Pancreas (tissue), 10 donors: ENCODE measurements around the gene RTEL1. TPM values are rescaled to one million over a fixed set of nuclear protein-coding genes. Genes with fewer than 3 reads are reported as not detected.

Source experiments
- ATAC-seq, 4 donors: fragments of 200-7000 bp; cut with Tn5 transposase; one replicate each; pipeline versions ENCODE4 v1.8.0 to v1.9.1; 2020; ENCODE audit warnings: mild to moderate bottlenecking in 4 of 4, moderate library complexity in 4 of 4
- DNase-seq, 6 donors: peaks; one replicate each; pipeline ENCODE4 v3.0.0-alpha.2; 2020
- FAIRE-seq: peaks from 2 replicates; lab custom pipeline; 2012; peaks lifted over from hg19 to GRCh38; lab: Jason Lieb, UNC
- H3K27ac ChIP-seq, 4 donors: fragments of 200-600 bp; sonication (generic); 1 replicate in 3 of 4; 2 replicates in 1 of 4; pipeline versions ENCODE4 v1.5.0 to v1.8.0; 2020
- H3K27me3 ChIP-seq, 4 donors: fragments of 200-600 bp; one replicate each; pipeline ENCODE4 v1.8.0; 2021
- H3K36me3 ChIP-seq, 3 donors: fragments of 200-600 bp; sonication (generic) in 1 of 3; one replicate each; pipeline versions ENCODE4 v1.5.0 to v1.8.0; 2020 to 2021
- H3K4me1 ChIP-seq, 3 donors: fragments of 200-600 bp; one replicate each; pipeline ENCODE4 v1.8.0; 2021
- H3K4me3 ChIP-seq, 4 donors: fragments of 200-600 bp; sonication (generic) in 2 of 4; one replicate each; pipeline versions ENCODE4 v1.5.0 to v1.8.0; 2020 to 2021
- H3K9me3 ChIP-seq, 4 donors: fragments of 200-600 bp; one replicate each; pipeline ENCODE4 v1.8.0; 2021
- CTCF ChIP-seq, 4 donors: fragments of 200-600 bp; sonication (generic) in 3 of 4; IDR thresholded peaks; one replicate each; pipeline versions ENCODE4 v1.5.0 to v1.8.0; 2021; ENCODE audit warnings: antibody characterized with exemption in 4 of 4
- WGBS, 2 donors: extraction: QIAGEN DNeasy Blood & Tissue Kit; methylation state at CpG; one replicate each; pipeline ENCODE4 v1.1.7; 2013; 5-methylcytosine and 5-hydroxymethylcytosine counted together
- intact Hi-C, 3 donors: fragments of 100-400 bp; cut with DNase I; formaldehyde crosslinking; loops; one replicate each; pipeline versions ENCODE4 v1.11.1 to v1.14.2; 2022
- polyA plus RNA-seq, 2 donors: library from polyadenylated mRNA; stranded (reverse); fragments of 200-250 nt; gene quantifications; one replicate each; pipeline ENCODE4 v1.2.3, GENCODE V29; 2013
- total RNA-seq, 6 donors: library from RNA; stranded (reverse); fragmentation: NEBNext Ultra II Directional in 4 of 6; extraction: Animal tissue kit (Norgen Biotek cat#: 25700) in 4 of 6; gene quantifications; one replicate each; pipeline versions ENCODE4 v1.2.1 to v1.2.4, GENCODE V29; 2021 to 2023
- donor health status: healthy with polysubstance abuse.
- donor health status: DM: no; HTN: no; CAD: no; lungs with moderate emphysema.
- donor health status: DM: no; HTN: no; CAD: no.
- donor health status: control.
- donor health status: control.
- donor health status: Bipolar disorder and iron deficiency.
- donor health status: DM: yes; HTN: yes; CAD: no.
- donor health status: DM: no; HTN: no; CAD: no.
- donor health status: DM: no; HTN: no; CAD: no.
- donor health status: DM: yes; HTN: yes; CAD: no.

The RTEL1 gene
- total and polyA plus RNA-seq, 8 donors: 10.5 to 36.6 (median 15.0) TPM

- intact Hi-C loops: no loop called here
- ATAC-seq (peak; percentile 4 to 19 (median 7)), FAIRE-seq (no peak), DNase-seq (peak in 3 of 6 donors; percentile 40 to 69 (median 65))
- TF ChIP-seq CTCF (IDR thresholded peaks at IDR 0.05): no peak
- Histone ChIP-seq H3K4me3 (peak overlapping the region; percentile 44 to 67 (median 52)), H3K4me1 (peaks cover 0 to 7% (median 0%) of the 10 kb centered on the region in 3 donors), H3K9me3 (no peaks in the 10 kb centered on the region), H3K27me3 (no peaks in the 10 kb centered on the region), H3K27ac (peak overlapping the region in 1 of 4 donors; percentile 10), H3K36me3 (no peaks in the 10 kb centered on the region)
- 1 to 2% methylated on average over 40 to 90 of the region's 91 CpGs for WGBS, 2 donors
Measured at GRCh38 chr20:63652192-63652980, 5.7 kb upstream of the RTEL1 start.

- H3K36me3 ChIP-seq: no peaks in the 10 kb centered on the region
- H3K4me1 ChIP-seq: peaks cover 0 to 12% (median 0%) of the 10 kb centered on the region in 3 donors
- no peak for TF ChIP-seq CTCF (IDR thresholded peaks at IDR 0.05)
- H3K9me3 ChIP-seq: no peaks in the 10 kb centered on the region
- no peaks in the 10 kb centered on the region for H3K27me3 ChIP-seq
- no peak within 1 kb of the TSS for H3K27ac ChIP-seq
- intact Hi-C loops: no loop called here
- DNase-seq: peak; percentile 86 to 96 (median 90)
- peak within 1 kb of the TSS; percentile 44 to 67 (median 52) for H3K4me3 ChIP-seq
- FAIRE-seq: no peak
- WGBS, 2 donors: 1 to 2% methylated on average over 37 to 66 of the region's 73 CpGs
- ATAC-seq: peak; percentile 74 to 82 (median 80)
Measured at GRCh38 chr20:63653041-63653973, 4.8 kb upstream of the RTEL1 start, which contains the start of gene STMN3. Gene STMN3, minus strand, starts transcription at chr20:63653424. Its CDS starts 79 bp downstream, at chr20:63653345.

GRCh38 chr20:63653974-63654668, 4.0 kb upstream of the RTEL1 start:
- H3K36me3 ChIP-seq: no peaks in the 10 kb centered on the region
- 61% methylated on average over 15 of the region's 15 CpGs for WGBS, 2 donors
- peaks cover 0 to 14% (median under 1%) of the 10 kb centered on the region in 3 donors for H3K4me1 ChIP-seq
- intact Hi-C loops: no loop called here
- peak overlapping the region in 1 of 4 donors; percentile 67 for H3K4me3 ChIP-seq
- H3K27me3 ChIP-seq: no peaks in the 10 kb centered on the region
- ATAC-seq (no peak), DNase-seq (no peak), FAIRE-seq (no peak)
- no peaks in the 10 kb centered on the region for H3K9me3 ChIP-seq
- no peak for TF ChIP-seq CTCF (IDR thresholded peaks at IDR 0.05)
- H3K27ac ChIP-seq: no peak overlapping the region

- H3K27ac ChIP-seq: no peak overlapping the region
- no peak for FAIRE-seq
- ATAC-seq: no peak
- peaks cover 3 to 20% (median 4%) of the 10 kb centered on the region in 3 donors for H3K4me1 ChIP-seq
- no peak overlapping the region for H3K4me3 ChIP-seq
- intact Hi-C loops: no loop called here
- TF ChIP-seq CTCF (IDR thresholded peaks at IDR 0.05): no peak
- WGBS, 2 donors: 70 to 83% methylated on average over 4 of the region's 4 CpGs
- no peak for DNase-seq
- no peaks in the 10 kb centered on the region for H3K36me3 ChIP-seq
- H3K27me3 ChIP-seq: no peaks in the 10 kb centered on the region
- no peaks in the 10 kb centered on the region for H3K9me3 ChIP-seq
Measured at GRCh38 chr20:63655249-63655648, 2.9 kb upstream of the RTEL1 start.
